Keratinocyte (primary cell): ENCODE data around the gene PDK2. TPM values are rescaled to one million over a fixed set of nuclear protein-coding genes. Genes with fewer than 3 reads are reported as not detected.

Experiments used
- DNase-seq: peaks from one replicate; pipeline ENCODE4 v3.0.0-alpha.2; 2011; ENCODE audit warnings: low read depth, missing footprints, low spot score
- FAIRE-seq: peaks from 2 replicates; lab custom pipeline; 2011; peaks lifted over from hg19 to GRCh38; lab: Jason Lieb, UNC
- H2AFZ ChIP-seq: 2 replicates; pipeline ENCODE4 v1.6.0; 2012; ENCODE audit warnings: low read length, control low read depth, inconsistent platforms; ENCODE audit not compliant: control insufficient read depth
- H3K27ac ChIP-seq: 2 replicates; pipeline ENCODE4 v1.5.1; 2011; ENCODE audit warnings: low read length; ENCODE audit not compliant: control insufficient read depth, insufficient read depth
- H3K27me3 ChIP-seq: 3 replicates; pipeline ENCODE4 v1.6.0; 2011; ENCODE audit warnings: low read length; ENCODE audit not compliant: control insufficient read depth, insufficient read depth; ENCODE audit errors: extremely low read depth
- H3K36me3 ChIP-seq, 2 experiments: 2 replicates in 1 of 2; 3 replicates in 1 of 2; pipeline ENCODE4 v1.5.1; 2011; ENCODE audit warnings: low read length in 2 of 2, mild to moderate bottlenecking in 1 of 2; ENCODE audit not compliant: control insufficient read depth in 2 of 2, insufficient read depth in 2 of 2; ENCODE audit errors: extremely low read depth in 1 of 2
- H3K4me1 ChIP-seq: 3 replicates; pipeline ENCODE4 v1.5.1; 2011; ENCODE audit warnings: low read length; ENCODE audit not compliant: control insufficient read depth, insufficient read depth; ENCODE audit errors: extremely low read depth
- H3K4me2 ChIP-seq: 3 replicates; pipeline ENCODE4 v1.6.0; 2011; ENCODE audit warnings: low read depth, low read length; ENCODE audit not compliant: control insufficient read depth, insufficient read depth; ENCODE audit errors: extremely low read depth
- H3K4me3 ChIP-seq, 3 experiments: fragments of 200-600 bp in 1 of 3; sonication (generic) in 1 of 3; 2 replicates in 2 of 3; 3 replicates in 1 of 3; pipeline ENCODE4 v1.5.1; 2011 to 2016; ENCODE audit warnings: low read length in 3 of 3, mild to moderate bottlenecking in 3 of 3, control low read depth in 2 of 3, inconsistent platforms in 1 of 3, low read depth in 1 of 3, mixed read lengths in 1 of 3, mixed run types in 1 of 3, moderate library complexity in 1 of 3; ENCODE audit not compliant: control insufficient read depth in 2 of 3, insufficient read depth in 2 of 3; ENCODE audit errors: extremely low read depth in 1 of 3
- H3K79me2 ChIP-seq: 2 replicates; pipeline ENCODE4 v1.6.0; 2012; ENCODE audit warnings: low read length; ENCODE audit not compliant: control insufficient read depth, insufficient read depth
- H3K9ac ChIP-seq: 3 replicates; pipeline ENCODE4 v1.6.0; 2011; ENCODE audit warnings: low read length; ENCODE audit not compliant: control insufficient read depth, insufficient read depth; ENCODE audit errors: extremely low read depth
- H3K9me1 ChIP-seq: 3 replicates; pipeline ENCODE4 v1.6.0; 2011; ENCODE audit warnings: low read length; ENCODE audit not compliant: control insufficient read depth, insufficient read depth; ENCODE audit errors: extremely low read depth
- H3K9me3 ChIP-seq: 2 replicates; pipeline ENCODE4 v1.5.1; 2012; ENCODE audit warnings: low read depth, low read length; ENCODE audit not compliant: control insufficient read depth
- H4K20me1 ChIP-seq: 3 replicates; pipeline ENCODE4 v1.6.0; 2011; ENCODE audit warnings: low read length; ENCODE audit not compliant: control insufficient read depth, insufficient read depth; ENCODE audit errors: extremely low read depth
- EZH2 ChIP-seq: IDR thresholded peaks from one replicate; pipeline ENCODE4 v1.6.1; 2012; ENCODE audit warnings: inconsistent platforms, mild to moderate bottlenecking, low read length, moderate library complexity
- dilution Hi-C: fragments of 300-500 bp; cut with MboI; formaldehyde crosslinking; loops from one replicate; pipeline ENCODE4 v1.7.0; 2020; ENCODE audit warnings: low sequenced_read_pairs; ENCODE audit not compliant: extremely low pct_ligation_motif_present
- polyA plus RNA-seq, 5 experiments: library from polyadenylated mRNA; depleted of rRNA in 3 of 5; stranded (reverse) in 3 of 5; stranded (forward) in 1 of 5; unstranded in 1 of 5; fragments of >200 nt; gene quantifications; 1 replicate in 1 of 5; 2 replicates in 3 of 5; 3 replicates in 1 of 5; pipeline versions ENCODE4 v1.2.1 to v1.2.3, GENCODE V29; 2011 to 2012; ENCODE audit warnings: missing spikeins in 2 of 5, low read depth in 1 of 5, low replicate concordance in 1 of 5
- TF ChIP-seq, protein P1 (sequence below), 3 experiments: IDR thresholded peaks in 1 of 3; conservative IDR thresholded peaks in 1 of 3; optimal IDR thresholded peaks in 1 of 3; 2 replicates in 2 of 3; 3 replicates in 1 of 3; pipeline versions ENCODE3 to v1.5.1; 2011; ENCODE audit warnings: low read length in 3 of 3, mild to moderate bottlenecking in 3 of 3, moderate library complexity in 2 of 3, control low read depth in 1 of 3, inconsistent platforms in 1 of 3; ENCODE audit not compliant: insufficient read depth in 2 of 3; ENCODE audit errors: extremely low read depth in 1 of 3

PDK2 gene
- polyA plus RNA-seq, 1 donor (not counting 4 experiments of a cell fraction or from before 2014, with no cell fraction given) = 7.5 TPM

DNA sequence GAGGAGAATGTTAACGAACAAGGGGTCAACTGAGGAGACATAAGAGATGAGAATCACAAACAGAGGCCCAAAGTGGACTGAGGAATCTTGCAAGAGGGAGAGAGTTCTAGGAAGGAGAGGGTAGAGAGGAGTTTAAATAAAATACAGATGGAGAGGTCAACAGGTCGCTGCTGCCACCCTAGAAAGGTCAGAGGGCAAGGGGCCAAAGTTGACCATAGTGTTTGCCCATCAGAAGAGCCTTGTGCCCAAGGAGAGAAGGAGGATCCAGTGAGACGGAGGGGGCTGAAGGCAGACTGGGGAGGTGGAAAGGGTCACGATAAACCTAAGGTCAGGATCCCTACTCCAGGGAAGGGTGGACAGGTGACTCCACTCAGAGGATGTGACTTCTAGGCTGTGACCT, 46.2 kb upstream of the PDK2 start:
- H3K4me3 ChIP-seq = no peak overlapping the region
- no peak overlapping the region for H3K4me2 ChIP-seq
- TF ChIP-seq EZH2 = no peak
- TF ChIP-seq, protein P1, sequence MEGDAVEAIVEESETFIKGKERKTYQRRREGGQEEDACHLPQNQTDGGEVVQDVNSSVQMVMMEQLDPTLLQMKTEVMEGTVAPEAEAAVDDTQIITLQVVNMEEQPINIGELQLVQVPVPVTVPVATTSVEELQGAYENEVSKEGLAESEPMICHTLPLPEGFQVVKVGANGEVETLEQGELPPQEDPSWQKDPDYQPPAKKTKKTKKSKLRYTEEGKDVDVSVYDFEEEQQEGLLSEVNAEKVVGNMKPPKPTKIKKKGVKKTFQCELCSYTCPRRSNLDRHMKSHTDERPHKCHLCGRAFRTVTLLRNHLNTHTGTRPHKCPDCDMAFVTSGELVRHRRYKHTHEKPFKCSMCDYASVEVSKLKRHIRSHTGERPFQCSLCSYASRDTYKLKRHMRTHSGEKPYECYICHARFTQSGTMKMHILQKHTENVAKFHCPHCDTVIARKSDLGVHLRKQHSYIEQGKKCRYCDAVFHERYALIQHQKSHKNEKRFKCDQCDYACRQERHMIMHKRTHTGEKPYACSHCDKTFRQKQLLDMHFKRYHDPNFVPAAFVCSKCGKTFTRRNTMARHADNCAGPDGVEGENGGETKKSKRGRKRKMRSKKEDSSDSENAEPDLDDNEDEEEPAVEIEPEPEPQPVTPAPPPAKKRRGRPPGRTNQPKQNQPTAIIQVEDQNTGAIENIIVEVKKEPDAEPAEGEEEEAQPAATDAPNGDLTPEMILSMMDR (optimal IDR thresholded peaks at IDR 0.05 in 1 of 3, IDR thresholded peaks at IDR 0.05 in 1 of 3, conservative IDR thresholded peaks at IDR 0.05 in 1 of 3; ENCODE audit: extremely low read depth in 1 of 3, insufficient read depth in 2 of 3, low read length in 3 of 3) = no peak
- no peaks in the 10 kb centered on the region for H3K79me2 ChIP-seq
- H4K20me1 ChIP-seq = no peaks in the 10 kb centered on the region
- DNase-seq = no peak
- dilution Hi-C loops = no loop called here
- H3K27me3 ChIP-seq = no peaks in the 10 kb centered on the region
- H3K27ac ChIP-seq = no peak overlapping the region
- peaks cover 0 to 4% of the 10 kb centered on the region in 2 experiments for H3K36me3 ChIP-seq
- peak; percentile 53 for FAIRE-seq
- no peak overlapping the region for H2AFZ ChIP-seq
- H3K9me3 ChIP-seq = no peaks in the 10 kb centered on the region
- H3K9ac ChIP-seq = no peak overlapping the region
- peaks cover 5% of the 10 kb centered on the region for H3K9me1 ChIP-seq
- H3K4me1 ChIP-seq = peaks cover 85% of the 10 kb centered on the region

DNA sequence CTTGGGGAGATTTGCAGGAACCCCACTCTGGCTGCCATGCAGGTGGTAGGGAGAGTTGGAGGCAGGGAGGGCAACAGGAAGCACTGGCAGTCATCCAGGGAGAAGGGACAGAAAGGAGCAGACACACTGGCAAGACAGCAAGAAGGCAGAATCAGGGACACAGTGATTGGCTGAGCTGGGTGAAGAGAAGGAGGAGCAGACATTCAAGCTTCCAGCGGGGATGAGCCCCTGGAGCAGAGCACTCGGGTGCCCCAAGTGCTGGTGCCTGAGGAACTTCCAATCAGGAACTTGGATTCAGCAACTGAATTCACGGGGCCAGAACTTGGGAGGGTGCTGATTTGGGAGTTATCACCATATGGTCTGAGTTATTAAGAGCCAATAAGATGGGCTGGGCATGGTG, 45.5 kb upstream of the PDK2 start:
- TF ChIP-seq, protein P1 (optimal IDR thresholded peaks at IDR 0.05 in 1 of 3, IDR thresholded peaks at IDR 0.05 in 1 of 3, conservative IDR thresholded peaks at IDR 0.05 in 1 of 3; ENCODE audit: extremely low read depth in 1 of 3, insufficient read depth in 2 of 3, low read length in 3 of 3) = no peak
- TF ChIP-seq EZH2 = no peak
- dilution Hi-C loops = no loop called here
- Histone ChIP-seq H3K27ac (peak overlapping the region; percentile 90), H4K20me1 (no peaks in the 10 kb centered on the region), H3K9me1 (peaks cover 5% of the 10 kb centered on the region), H3K36me3 (peaks cover 0 to 4% of the 10 kb centered on the region in 2 experiments), H3K27me3 (no peaks in the 10 kb centered on the region), H3K4me3 (no peak overlapping the region), H2AFZ (no peak overlapping the region), H3K9ac (no peak overlapping the region), H3K9me3 (no peaks in the 10 kb centered on the region), H3K4me2 (no peak overlapping the region), H3K4me1 (peaks cover 91% of the 10 kb centered on the region), H3K79me2 (no peaks in the 10 kb centered on the region)
- FAIRE-seq (peak; percentile 77), DNase-seq (peak; percentile 75)
